ENCODE measurements around the gene KCNIP4.

KCNIP4 gene

DNA sequence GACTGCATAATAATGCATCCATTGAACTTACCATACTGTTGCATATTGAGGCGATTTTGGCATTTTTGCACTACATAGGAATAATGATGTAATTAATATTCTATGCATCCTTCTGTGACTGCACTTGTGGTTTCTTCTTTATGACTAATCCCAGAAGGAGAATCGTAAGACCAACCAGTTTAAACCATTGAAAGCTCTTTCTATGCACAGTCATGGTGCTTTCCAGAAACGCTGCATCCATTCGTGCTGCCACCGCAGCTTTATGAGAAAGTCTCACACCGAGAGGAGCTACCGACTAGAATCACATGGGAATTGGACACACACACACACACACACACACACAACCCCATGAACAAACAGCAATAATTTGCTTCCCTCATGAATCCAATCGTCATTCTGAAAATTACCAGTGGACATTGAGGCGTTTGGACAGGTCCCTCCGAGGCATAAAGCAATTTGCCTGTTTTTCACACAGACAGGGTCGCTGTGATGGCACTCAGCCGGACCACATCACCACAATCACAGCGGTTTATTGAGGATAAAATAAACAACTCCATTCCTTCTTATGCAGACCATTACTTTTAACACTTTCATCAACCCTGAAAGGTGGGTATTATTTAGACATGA is 1184.1 kb downstream of the KCNIP4 start:
- TF ChIP-seq, protein P1, sequence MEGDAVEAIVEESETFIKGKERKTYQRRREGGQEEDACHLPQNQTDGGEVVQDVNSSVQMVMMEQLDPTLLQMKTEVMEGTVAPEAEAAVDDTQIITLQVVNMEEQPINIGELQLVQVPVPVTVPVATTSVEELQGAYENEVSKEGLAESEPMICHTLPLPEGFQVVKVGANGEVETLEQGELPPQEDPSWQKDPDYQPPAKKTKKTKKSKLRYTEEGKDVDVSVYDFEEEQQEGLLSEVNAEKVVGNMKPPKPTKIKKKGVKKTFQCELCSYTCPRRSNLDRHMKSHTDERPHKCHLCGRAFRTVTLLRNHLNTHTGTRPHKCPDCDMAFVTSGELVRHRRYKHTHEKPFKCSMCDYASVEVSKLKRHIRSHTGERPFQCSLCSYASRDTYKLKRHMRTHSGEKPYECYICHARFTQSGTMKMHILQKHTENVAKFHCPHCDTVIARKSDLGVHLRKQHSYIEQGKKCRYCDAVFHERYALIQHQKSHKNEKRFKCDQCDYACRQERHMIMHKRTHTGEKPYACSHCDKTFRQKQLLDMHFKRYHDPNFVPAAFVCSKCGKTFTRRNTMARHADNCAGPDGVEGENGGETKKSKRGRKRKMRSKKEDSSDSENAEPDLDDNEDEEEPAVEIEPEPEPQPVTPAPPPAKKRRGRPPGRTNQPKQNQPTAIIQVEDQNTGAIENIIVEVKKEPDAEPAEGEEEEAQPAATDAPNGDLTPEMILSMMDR (IDR thresholded peaks at IDR 0.05): no peak

DNA sequence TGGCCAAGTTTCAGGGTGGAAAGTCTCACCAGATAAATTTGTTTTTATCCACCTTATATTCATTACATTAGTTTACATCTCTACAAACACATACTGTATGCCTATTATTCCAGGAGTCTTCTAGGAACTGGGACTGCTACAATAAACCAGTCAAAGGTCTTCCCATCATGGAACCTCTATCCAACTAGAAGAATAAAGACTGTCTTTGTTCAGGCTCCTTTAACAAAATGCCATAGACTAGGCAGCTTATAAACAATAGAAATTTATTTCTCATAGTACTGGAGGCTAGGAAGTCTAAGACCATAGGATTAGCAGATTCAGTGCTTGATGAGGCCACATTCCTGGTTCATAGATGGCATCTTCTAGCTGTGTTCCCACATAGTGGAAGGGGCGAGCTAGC is 1186.7 kb downstream of the KCNIP4 start:
- TF ChIP-seq, protein P1 (IDR thresholded peaks at IDR 0.05): no peak

DNA sequence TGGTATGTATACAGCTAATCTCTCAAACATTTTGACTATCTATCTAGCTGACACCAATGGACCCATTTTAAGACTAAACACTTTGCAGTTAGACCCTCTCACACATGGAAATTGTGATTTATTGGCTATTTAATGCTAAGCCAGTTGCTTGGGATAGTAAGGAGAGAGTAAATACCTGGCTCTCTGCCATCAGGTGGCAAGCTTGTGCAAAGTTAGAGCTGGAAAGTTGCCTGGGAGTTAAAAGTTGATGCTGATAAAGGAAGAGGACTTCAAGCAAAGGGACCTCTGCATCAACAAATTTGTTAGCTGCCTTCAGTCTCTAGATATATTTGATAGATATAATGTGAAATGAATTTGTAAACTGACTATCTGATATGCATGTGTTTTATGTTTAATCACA is 1187.2 kb downstream of the KCNIP4 start:
- TF ChIP-seq, protein P1 (IDR thresholded peaks at IDR 0.05): no peak

DNA sequence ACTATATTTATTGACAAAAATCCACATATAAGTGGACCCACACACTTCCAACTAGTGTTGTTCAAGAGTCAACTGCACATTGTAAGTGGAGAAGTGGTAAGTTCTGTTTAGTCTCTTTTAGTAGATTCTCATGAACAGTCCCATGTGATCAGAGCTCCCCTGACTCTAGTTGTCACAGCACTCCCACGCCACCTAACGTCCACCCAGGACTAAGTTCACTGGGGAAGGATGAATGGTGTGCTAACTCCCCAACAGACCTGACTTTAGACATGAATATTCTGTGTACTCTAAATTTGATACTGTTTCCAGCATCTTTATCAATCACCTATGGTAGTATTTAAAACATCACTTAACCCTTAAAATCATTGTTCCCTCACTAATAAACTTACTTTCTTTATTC is 1188.5 kb downstream of the KCNIP4 start:
- TF ChIP-seq, protein P1 (IDR thresholded peaks at IDR 0.05): peak; percentile 55

DNA sequence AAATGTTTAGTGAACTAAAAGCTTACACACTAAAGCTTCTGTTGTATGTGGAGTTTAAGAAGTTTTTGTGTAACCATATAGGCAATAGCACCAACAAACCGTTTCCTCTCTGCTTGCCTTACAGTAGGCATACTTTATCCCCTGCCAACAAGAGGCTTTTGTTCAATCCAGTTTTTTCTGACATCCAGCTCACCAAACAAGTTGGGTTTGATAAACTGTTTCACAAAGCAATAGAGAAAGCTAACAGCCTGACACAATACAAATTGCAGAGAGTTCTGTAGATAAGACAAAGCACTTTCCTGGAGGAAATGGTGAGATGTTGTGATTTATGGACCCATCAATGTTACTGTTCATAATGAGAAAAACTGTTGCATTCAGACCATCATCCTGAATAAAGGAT is 1194.5 kb downstream of the KCNIP4 start:
- TF ChIP-seq, protein P1 (IDR thresholded peaks at IDR 0.05): no peak

DNA sequence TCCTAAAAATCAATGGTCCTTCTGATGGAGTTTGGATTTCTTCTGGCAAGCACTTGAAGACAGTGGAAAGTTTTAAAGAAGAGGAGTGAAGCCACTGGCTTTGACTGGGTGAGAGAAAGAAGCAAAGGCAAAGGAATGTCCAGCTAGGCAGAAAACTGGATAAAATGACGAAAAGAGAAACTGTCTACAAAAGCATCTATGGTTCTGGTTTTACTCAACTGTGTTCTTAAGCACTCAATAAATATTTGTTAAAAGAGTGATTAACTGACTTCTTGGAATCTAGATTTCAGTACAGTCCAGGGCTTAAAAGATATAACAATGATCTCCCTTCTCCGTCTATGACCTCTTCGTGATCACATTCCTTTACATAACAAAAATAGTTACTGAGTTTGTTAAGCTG is 1195.9 kb downstream of the KCNIP4 start:
- TF ChIP-seq, protein P1 (IDR thresholded peaks at IDR 0.05): no peak

DNA sequence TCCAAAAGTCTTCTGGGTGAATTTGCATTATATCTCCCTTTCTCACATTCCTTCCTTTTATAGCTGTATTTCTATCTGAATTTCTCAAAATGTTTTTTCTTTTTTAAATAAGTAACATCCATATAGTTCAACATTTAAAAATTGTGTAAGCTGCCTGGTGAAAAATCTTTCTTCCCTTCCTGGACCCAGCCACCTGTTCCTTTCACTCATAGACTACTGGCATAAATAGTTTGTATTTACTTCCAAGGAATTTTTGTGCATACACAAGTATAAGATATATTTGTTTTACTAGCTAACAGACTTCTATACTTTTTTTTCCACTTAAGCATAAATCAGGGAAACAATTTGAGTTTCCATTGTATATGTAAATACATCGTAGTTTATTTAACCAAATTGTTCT is 1212.6 kb downstream of the KCNIP4 start:
- TF ChIP-seq, protein P1 (IDR thresholded peaks at IDR 0.05): no peak

DNA sequence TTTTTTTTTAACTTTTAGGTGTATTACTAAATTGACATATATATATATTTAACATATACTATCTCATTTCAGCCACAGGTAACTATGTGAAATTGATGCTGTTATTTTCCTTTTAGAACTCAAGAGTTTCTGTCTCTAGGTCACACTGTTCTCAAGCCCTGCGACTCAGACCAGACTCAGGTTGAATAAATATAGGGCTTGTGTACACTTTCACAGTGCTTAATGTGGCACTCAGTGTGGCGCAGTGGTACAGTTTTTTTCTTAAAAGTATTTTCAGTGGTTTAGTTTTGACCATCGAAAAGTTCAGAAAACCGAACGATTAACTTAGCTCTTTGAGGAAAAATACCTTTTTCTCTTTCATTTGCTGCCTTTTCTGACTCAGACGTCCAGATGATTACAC is 1223.7 kb downstream of the KCNIP4 start:
- TF ChIP-seq, protein P1 (IDR thresholded peaks at IDR 0.05): no peak
